IMR-90 (cell line): ENCODE measurements around the gene HSPA1L. TPM values are rescaled to one million over a fixed set of nuclear protein-coding genes. Genes with fewer than 3 reads are reported as not detected.

Experiments
- ATAC-seq: fragments of 200-7000 bp; cut with Tn5 transposase; 2 replicates; pipeline ENCODE4 v1.9.1; 2020; ENCODE audit warnings: low read depth, mild to moderate bottlenecking, moderate library complexity
- BruUV-seq: library from RNA; stranded (reverse); fragments of 400-500 nt; replicated peaks from 2 replicates; lab custom pipeline; 2021; lab: Mats Ljungman, UMichigan
- CTCF ChIA-PET: fragments of 300-600 bp; formaldehyde crosslinking; extraction: SDS; loops from one replicate; lab custom pipeline; 2021; ENCODE audit warnings: antibody characterized with exemption; lab: Yijun Ruan, JAX
- POLR2A ChIA-PET: fragments of 300-600 bp; sonication (Branson Sonifier 250); formaldehyde crosslinking; loops from one replicate; lab custom pipeline; 2022; ENCODE audit warnings: antibody characterized with exemption; ENCODE audit not compliant: unreplicated experiment; lab: Charles Lee
- DNase-seq: peaks from one replicate; pipeline ENCODE4 v3.0.0; 2013
- H2AFZ ChIP-seq: replicated peaks from 2 replicates; pipeline ENCODE3; 2013; ENCODE audit warnings: low read length, mild to moderate bottlenecking; ENCODE audit not compliant: poor library complexity
- H2AK5ac ChIP-seq: 2 replicates; pipeline ENCODE4 v1.6.1; 2013; ENCODE audit warnings: low read depth, low read length, inconsistent platforms
- H2AK9ac ChIP-seq: replicated peaks from 2 replicates; pipeline ENCODE3; 2013; ENCODE audit warnings: mild to moderate bottlenecking, low read depth, low read length, moderate library complexity; ENCODE audit not compliant: poor library complexity
- H2BK120ac ChIP-seq: 2 replicates; pipeline ENCODE4 v1.6.1; 2013; ENCODE audit warnings: low read depth, low read length, inconsistent platforms
- H2BK15ac ChIP-seq: 3 replicates; pipeline ENCODE4 v1.6.1; 2013; ENCODE audit warnings: low read depth, low read length, inconsistent platforms
- H2BK20ac ChIP-seq: 2 replicates; pipeline ENCODE4 v1.6.1; 2013; ENCODE audit warnings: low read depth, mild to moderate bottlenecking, inconsistent platforms, low read length, moderate library complexity
- H2BK5ac ChIP-seq: 2 replicates; pipeline ENCODE4 v1.6.1; 2013; ENCODE audit warnings: mild to moderate bottlenecking, low read depth, low read length, inconsistent platforms; ENCODE audit not compliant: poor library complexity, severe bottlenecking
- H3K14ac ChIP-seq: replicated peaks from 2 replicates; pipeline ENCODE4 v1.6.1; 2013; ENCODE audit warnings: low read depth, low read length, inconsistent platforms
- H3K18ac ChIP-seq: 2 replicates; pipeline ENCODE4 v1.6.1; 2013; ENCODE audit warnings: low read depth, low read length, control low read depth
- H3K23ac ChIP-seq: 2 replicates; pipeline ENCODE4 v1.6.1; 2013; ENCODE audit warnings: low read depth, low read length, inconsistent platforms
- H3K27ac ChIP-seq: 2 replicates; pipeline ENCODE4 v1.5.1; 2013; ENCODE audit warnings: mild to moderate bottlenecking, control low read depth, low read length; ENCODE audit not compliant: insufficient read depth
- H3K27me3 ChIP-seq: 2 replicates; pipeline ENCODE4 v1.6.1; 2013; ENCODE audit warnings: low read length; ENCODE audit not compliant: control insufficient read depth, insufficient read depth
- H3K36me3 ChIP-seq: 2 replicates; pipeline ENCODE4 v1.6.1; 2013; ENCODE audit warnings: low read length, mixed read lengths; ENCODE audit not compliant: control insufficient read depth, insufficient read depth
- H3K4ac ChIP-seq: 2 replicates; pipeline ENCODE4 v1.6.1; 2013; ENCODE audit warnings: low read depth, low read length, inconsistent platforms
- H3K4me1 ChIP-seq: 2 replicates; pipeline ENCODE4 v1.6.1; 2013; ENCODE audit warnings: low read length, mixed read lengths; ENCODE audit not compliant: control insufficient read depth, insufficient read depth
- H3K4me2 ChIP-seq: 2 replicates; pipeline ENCODE4 v1.6.1; 2013; ENCODE audit warnings: low read depth, mild to moderate bottlenecking, control low read depth, low read length, moderate library complexity
- H3K4me3 ChIP-seq: 2 replicates; pipeline ENCODE4 v1.5.1; 2013; ENCODE audit warnings: low read depth, mild to moderate bottlenecking, control low read depth, low read length, moderate library complexity; ENCODE audit not compliant: insufficient read depth
- H3K56ac ChIP-seq: 2 replicates; pipeline ENCODE4 v1.6.1; 2013; ENCODE audit warnings: low read length, inconsistent platforms; ENCODE audit not compliant: insufficient read depth; ENCODE audit errors: extremely low read depth
- H3K79me1 ChIP-seq, 2 experiments: 2 replicates each; pipeline ENCODE4 v1.6.1; 2013; ENCODE audit warnings: low read length in 2 of 2, inconsistent platforms in 1 of 2, low read depth in 1 of 2
- H3K9ac ChIP-seq: 2 replicates; pipeline ENCODE4 v1.6.1; 2013; ENCODE audit warnings: low read depth, low read length, control low read depth
- H3K9me1 ChIP-seq: 2 replicates; pipeline ENCODE4 v1.6.1; 2013; ENCODE audit warnings: low read length, inconsistent platforms; ENCODE audit not compliant: insufficient read depth
- H3K9me3 ChIP-seq: 2 replicates; pipeline ENCODE4 v1.6.1; 2013; ENCODE audit warnings: low read length; ENCODE audit not compliant: control insufficient read depth, insufficient read depth
- H4K20me1 ChIP-seq: 2 replicates; pipeline ENCODE4 v1.6.1; 2013; ENCODE audit warnings: low read length, inconsistent platforms; ENCODE audit not compliant: insufficient read depth
- H4K5ac ChIP-seq: 2 replicates; pipeline ENCODE4 v1.6.1; 2013; ENCODE audit warnings: mild to moderate bottlenecking, low read depth, low read length, control low read depth
- H4K8ac ChIP-seq, 2 experiments: 2 replicates each; pipeline ENCODE4 v1.6.1; 2013; ENCODE audit warnings: low read depth in 2 of 2, low read length in 2 of 2, control low read depth in 1 of 2, inconsistent platforms in 1 of 2
- H4K91ac ChIP-seq: 2 replicates; pipeline ENCODE4 v1.6.1; 2013; ENCODE audit warnings: low read depth, low read length, inconsistent platforms; ENCODE audit not compliant: insufficient read depth
- BHLHE40 ChIP-seq: fragments of 150-350 bp; IDR thresholded peaks from 2 replicates; pipeline ENCODE4 v1.6.1; 2016; ENCODE audit warnings: mild to moderate bottlenecking, low read depth, low read length
- CEBPB ChIP-seq: IDR thresholded peaks from 2 replicates; pipeline ENCODE4 v1.6.1; 2012; ENCODE audit warnings: low read depth, low read length, improper control_type of control experiment
- CHD1 ChIP-seq: IDR thresholded peaks from 2 replicates; pipeline ENCODE4 v1.6.1; 2012; ENCODE audit warnings: low read depth, low read length, improper control_type of control experiment
- MAZ ChIP-seq: IDR thresholded peaks from 2 replicates; pipeline ENCODE4 v1.6.1; 2012; ENCODE audit warnings: low read depth, mild to moderate bottlenecking, low read length, improper control_type of control experiment, moderate library complexity, borderline replicate concordance
- MXI1 ChIP-seq: IDR thresholded peaks from 2 replicates; pipeline ENCODE4 v1.6.1; 2012; ENCODE audit warnings: low read depth, mild to moderate bottlenecking, low read length, moderate library complexity, borderline replicate concordance
- POLR2A ChIP-seq: IDR thresholded peaks from 2 replicates; pipeline ENCODE4 v1.6.1; 2012; ENCODE audit warnings: mild to moderate bottlenecking, low read depth, low read length
- RAD21 ChIP-seq: IDR thresholded peaks from 2 replicates; pipeline ENCODE4 v1.6.1; 2012; ENCODE audit warnings: low read length, improper control_type of control experiment
- RFX5 ChIP-seq: IDR thresholded peaks from 2 replicates; pipeline ENCODE4 v1.8.0; 2012; ENCODE audit warnings: low read depth, mild to moderate bottlenecking, low read length, moderate library complexity
- WGBS, 2 experiments: methylation state at CpG; one replicate each; pipeline versions ENCODE4 v1.1.5 to v1.1.7; 2013; ENCODE audit warnings: missing lambda C conversion rate in 2 of 2; ENCODE audit not compliant: insufficient read length in 1 of 2; ENCODE audit errors: extremely low coverage in 2 of 2; 5-methylcytosine and 5-hydroxymethylcytosine counted together
- dilution Hi-C: fragments of 300-500 bp; cut with HindIII; formaldehyde crosslinking; loops from one replicate; pipeline ENCODE4 v1.14.3; 2018; ENCODE audit warnings: low sequenced_read_pairs; ENCODE audit not compliant: unreplicated experiment
- in situ Hi-C: fragments of 300-500 bp; cut with MboI; formaldehyde crosslinking; loops from 3 replicates; pipeline ENCODE4 v1.14.3; 2019; ENCODE audit warnings: low sequenced_read_pairs, inconsistent platforms, mixed read lengths
- intact Hi-C: fragments of 100-400 bp; cut with micrococcal nuclease; formaldehyde crosslinking; loops from 2 replicates; pipeline ENCODE4 v1.10.0; 2022
- polyA plus RNA-seq, 3 experiments: library from polyadenylated mRNA; depleted of rRNA; stranded (reverse); fragments of >200 nt; gene quantifications; 2 replicates each; pipeline ENCODE4 v1.2.3, GENCODE V29; 2012; ENCODE audit warnings: low replicate concordance in 1 of 3
- total RNA-seq: library from RNA; depleted of rRNA; stranded (reverse); fragments of >200 nt; gene quantifications from 2 replicates; pipeline ENCODE4 v1.2.3, GENCODE V29; 2012

HSPA1L gene
- total and polyA plus RNA-seq, 2 of the 4 experiments (the other 2 are of a cell fraction), result 0.97 to 1.3 TPM

DNA sequence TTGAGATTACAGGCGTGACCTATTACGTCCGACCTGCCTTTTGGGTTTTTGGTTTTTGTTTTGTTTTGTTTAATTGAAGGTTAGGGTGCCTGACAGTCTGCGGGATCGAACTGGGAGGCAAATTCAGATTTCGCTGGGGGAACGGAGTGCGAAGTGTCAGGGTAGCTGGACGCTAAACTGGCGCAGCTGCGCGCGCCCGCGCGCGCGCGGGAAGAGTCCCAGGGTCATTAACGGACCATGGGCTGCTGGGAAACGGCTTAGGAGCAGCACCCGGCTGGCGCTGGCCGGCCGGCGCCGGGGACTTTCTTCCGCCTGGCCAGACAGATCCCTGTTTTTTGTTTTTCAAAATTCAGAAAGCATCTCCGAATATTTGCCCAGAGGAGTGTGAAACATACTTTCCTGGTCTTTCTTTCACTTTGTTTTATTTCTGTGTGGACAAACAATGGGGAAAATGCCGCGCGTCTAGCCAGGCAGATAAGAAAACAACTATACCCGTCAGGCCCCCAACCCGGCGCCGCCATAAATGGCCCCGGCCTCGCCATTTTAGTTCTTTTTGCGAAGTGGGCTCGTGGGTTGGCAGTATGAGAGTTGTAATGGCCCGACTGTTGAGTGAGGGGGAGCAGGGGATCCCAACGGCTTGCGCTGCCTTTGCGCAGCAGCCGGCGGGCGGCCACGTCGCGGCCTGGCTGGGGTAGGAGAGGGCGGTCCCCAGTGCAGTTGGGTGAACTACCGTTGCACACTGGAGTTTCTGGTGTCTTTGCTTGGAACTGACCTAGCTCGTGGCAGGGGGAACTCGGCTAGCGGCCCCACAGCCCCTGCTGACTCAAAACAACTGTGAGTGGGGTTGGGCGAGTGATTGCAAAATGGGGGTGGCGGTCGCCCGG, 19.5 kb upstream of the HSPA1L start:
- no peaks in the 10 kb centered on the region for H3K9me3 ChIP-seq
- H3K79me1 ChIP-seq, result peaks cover 28 to 55% of the 10 kb centered on the region in 2 experiments; a peak in 3 of 4 replicates
- peak overlapping the region; percentile 98 for H3K9ac ChIP-seq
- POLR2A ChIA-PET, result interaction anchor here (0.6 kb wide), 1 partner anchor 11 kb away, joined by 4 read pairs; no protein-coding TSS in a partner anchor
- no peaks in the 10 kb centered on the region for H3K27me3 ChIP-seq
- H2BK15ac ChIP-seq, result peak overlapping the region; percentile 36; the same call in 1 of the 3 replicates
- peak overlapping the region; percentile 97 for H2BK5ac ChIP-seq
- H4K20me1 ChIP-seq, result peaks cover 45% of the 10 kb centered on the region
- dilution Hi-C loops (no loop called here), in situ Hi-C loops (loop anchor here (10.0 kb wide), 2 partner anchors 150 to 290 kb away; partner anchors contain the start of genes ATP6V1G2, DDX39B, LY6G5C and NFKBIL1), intact Hi-C loops (loop anchor here (1.0 to 5.0 kb wide), 4 partner anchors 28 to 172 kb away; partner anchors contain the start of genes ABHD16A, C6orf47, GPANK1 and NEU1)
- peak; percentile 80 for ATAC-seq
- DNase-seq, result peak; percentile 84
- H3K23ac ChIP-seq, result peak overlapping the region; percentile 97
- peak overlapping the region; percentile 97 for H3K4ac ChIP-seq
- TF ChIP-seq CHD1 (no peak), MAZ (peak; percentile 30; the same call in 1 of the 2 replicates), CEBPB (peak; percentile 32; the same call in 1 of the 2 replicates), RFX5 (no peak), POLR2A (peak; percentile 99), MXI1 (peak; percentile 26; the same call in 1 of the 2 replicates), RAD21 (no peak), BHLHE40 (no peak)
- WGBS, 2 experiments, result 2% methylated on average over 32 of the region's 59 CpGs; no CpG with 5 or more reads in 1 of the 2 experiments
- BruUV-seq, result no TSS peak
- peak overlapping the region; percentile 96 for H2AK5ac ChIP-seq
- peak overlapping the region; percentile 92 to 99 for H4K8ac ChIP-seq
- H2AFZ ChIP-seq, result peak overlapping the region; percentile 98
- H3K36me3 ChIP-seq, result peaks cover 30% of the 10 kb centered on the region
- peak overlapping the region; percentile 99 for H3K56ac ChIP-seq
- peak overlapping the region; percentile 57; the same call in 1 of the 2 replicates for H2BK20ac ChIP-seq
- H3K4me1 ChIP-seq, result peaks cover 13% of the 10 kb centered on the region
- peak overlapping the region; percentile 99 for H3K14ac ChIP-seq
- peak overlapping the region; percentile 71 for H4K5ac ChIP-seq
- CTCF ChIA-PET, result no interaction called here
- peak overlapping the region; percentile 93 for H3K18ac ChIP-seq
- H3K4me3 ChIP-seq, result peak overlapping the region; percentile 93
- H3K4me2 ChIP-seq, result peak overlapping the region; percentile 94
- peaks cover 7% of the 10 kb centered on the region; the same call in 1 of the 2 replicates for H3K9me1 ChIP-seq
- H2AK9ac ChIP-seq, result peak overlapping the region; percentile 99
- peak overlapping the region; percentile 92 for H2BK120ac ChIP-seq
- peak overlapping the region; percentile 94 for H3K27ac ChIP-seq
- H4K91ac ChIP-seq, result peak overlapping the region; percentile 90
